Upper lobe of left lung (tissue), 6 donors: Measurements from ENCODE around the gene NAIF1. TPM values are rescaled to one million over a fixed set of nuclear protein-coding genes. Genes with fewer than 3 reads are reported as not detected.
A peak's percentile ranks its signal among the peaks of the same experiment; 100 is the strongest.
"Not testable (repeated sequence)": the region's sequence is repeated elsewhere in the genome, so short reads cannot be mapped to it uniquely, and the experiment has no call there.

ENCODE experiments used
- ATAC-seq, 2 donors: fragments of 200-7000 bp; cut with Tn5 transposase; one replicate each; pipeline ENCODE4 v1.9.1; 2022; ENCODE audit warnings: mild to moderate bottlenecking in 2 of 2, moderate library complexity in 2 of 2; ENCODE audit not compliant: low FRiP score in 2 of 2
- DNase-seq, 2 donors: peaks; one replicate each; pipeline ENCODE4 v3.0.0-alpha.2; 2019 to 2020
- H3K27ac ChIP-seq, 4 donors: fragments of 200-600 bp; sonication (generic); one replicate each; pipeline ENCODE4 v1.5.1; 2016 to 2019
- H3K27me3 ChIP-seq, 4 donors: fragments of 200-600 bp; sonication (generic); one replicate each; pipeline ENCODE4 v1.5.1; 2017 to 2019
- H3K36me3 ChIP-seq, 4 donors: fragments of 200-600 bp; sonication (generic); one replicate each; pipeline ENCODE4 v1.5.1; 2016 to 2019
- H3K4me1 ChIP-seq, 4 donors: fragments of 200-600 bp; sonication (generic); one replicate each; pipeline ENCODE4 v1.5.1; 2018 to 2019
- H3K4me3 ChIP-seq, 4 donors: fragments of 200-600 bp; sonication (generic); one replicate each; pipeline ENCODE4 v1.5.1; 2017 to 2019; ENCODE audit warnings: mild to moderate bottlenecking in 2 of 4, moderate library complexity in 1 of 4
- H3K9me3 ChIP-seq, 4 donors: fragments of 200-600 bp; sonication (generic); one replicate each; pipeline ENCODE4 v1.5.1; 2018 to 2019
- CTCF ChIP-seq, 6 experiments: fragments of 450-650 bp in 4 of 6; fragments of 200-600 bp in 2 of 6; sonication (generic) in 2 of 6; IDR thresholded peaks; one replicate each; pipeline ENCODE4 v1.5.1; 2016 to 2019; ENCODE audit warnings: antibody characterized with exemption in 6 of 6
- EP300 ChIP-seq, 4 donors: sonication (generic); formaldehyde crosslinking; IDR thresholded peaks; one replicate each; pipeline ENCODE4 v1.5.1; 2017; ENCODE audit warnings: antibody characterized with exemption in 4 of 4, control low read depth in 2 of 4
- POLR2A ChIP-seq, 4 donors: fragments of 450-650 bp; IDR thresholded peaks; one replicate each; pipeline ENCODE4 v1.5.1; 2016 to 2017; ENCODE audit warnings: antibody characterized with exemption in 4 of 4, mild to moderate bottlenecking in 2 of 4
- POLR2AphosphoS5 ChIP-seq, 2 donors: sonication (generic); formaldehyde crosslinking; IDR thresholded peaks; one replicate each; pipeline ENCODE4 v1.5.1; 2017; ENCODE audit warnings: antibody characterized with exemption in 2 of 2
- WGBS, 2 donors: methylation state at CpG; one replicate each; pipeline ENCODE4 v1.1.5; 2017 to 2018; 5-methylcytosine and 5-hydroxymethylcytosine counted together
- total RNA-seq, 6 donors: library from RNA; depleted of rRNA in 4 of 6; stranded (reverse); fragments of >200 nt in 4 of 6; gene quantifications; one replicate each; pipeline versions ENCODE4 v1.1.0 to v1.2.1, GENCODE V29; 2016 to 2021
- donor health status: DM: no; HTN: no; CAD: no; lungs with moderate emphysema.
- donor health status: DM: no; HTN: yes; CAD: no; lungs with severe emphysema.

Gene NAIF1
- total RNA-seq, 6 donors from 2014 or later = 8.0 to 37.7 (median 13.0) TPM

GRCh38 chr9:128078504-128079434 is 11.6 kb upstream of the NAIF1 start:
- no peaks in the 10 kb centered on the region for H3K27me3 ChIP-seq
- no peak overlapping the region for H3K4me3 ChIP-seq
- peak overlapping the region; percentile 36 to 46 (median 44) for H3K27ac ChIP-seq
- DNase-seq (peak in 1 of 2 donors; percentile 64), ATAC-seq (peak; percentile 52 to 62)
- whole genome bisulfite sequencing, 2 donors = 40 to 41% methylated on average over 11 of the region's 11 CpGs
- H3K4me1 ChIP-seq = peaks cover 42 to 62% (median 57%) of the 10 kb centered on the region in 4 donors
- no peaks in the 10 kb centered on the region for H3K9me3 ChIP-seq
- H3K36me3 ChIP-seq = no peaks in the 10 kb centered on the region
- TF ChIP-seq POLR2A (IDR thresholded peaks at IDR 0.05) (no peak), EP300 (IDR thresholded peaks at IDR 0.05) (peak in 1 of 4 donors; percentile 10)

GRCh38 chr9:128077847-128078503 is 10.9 kb upstream of the NAIF1 start:
- H3K27ac ChIP-seq = peak overlapping the region; percentile 35 to 46 (median 40)
- H3K27me3 ChIP-seq = no peaks in the 10 kb centered on the region
- no peaks in the 10 kb centered on the region for H3K9me3 ChIP-seq
- H3K4me3 ChIP-seq = no peak overlapping the region
- TF ChIP-seq POLR2AphosphoS5 (IDR thresholded peaks at IDR 0.05) = no peak
- DNase-seq = no peak
- peak in 1 of 2 donors; percentile 18 for ATAC-seq
- H3K36me3 ChIP-seq = no peaks in the 10 kb centered on the region
- 83 to 92% methylated on average over 7 of the region's 7 CpGs for WGBS, 2 donors
- peaks cover 50 to 70% (median 63%) of the 10 kb centered on the region in 4 donors for H3K4me1 ChIP-seq

- no peaks in the 10 kb centered on the region for H3K36me3 ChIP-seq
- 68 to 74% methylated on average over 7 of the region's 7 CpGs for WGBS, 2 donors
- H3K9me3 ChIP-seq = no peaks in the 10 kb centered on the region
- H3K4me1 ChIP-seq = peaks cover 52 to 76% (median 64%) of the 10 kb centered on the region in 4 donors
- no peak for DNase-seq
- peak overlapping the region; percentile 64 to 94 (median 78) for H3K27ac ChIP-seq
- H3K4me3 ChIP-seq = no peak overlapping the region
- no peak for TF ChIP-seq POLR2AphosphoS5 (IDR thresholded peaks at IDR 0.05)
- TF ChIP-seq CTCF (IDR thresholded peaks at IDR 0.05) = no peak
- no peak for TF ChIP-seq POLR2A (IDR thresholded peaks at IDR 0.05)
- no peak for TF ChIP-seq EP300 (IDR thresholded peaks at IDR 0.05)
- no peaks in the 10 kb centered on the region for H3K27me3 ChIP-seq
- ATAC-seq = peak in 1 of 2 donors; percentile 42
These were observed 6.2 kb upstream of the NAIF1 start for GRCh38 chr9:128073253-128073886.

GRCh38 chr9:128072144-128073021 is 5.3 kb upstream of the NAIF1 start:
- Histone ChIP-seq H3K4me3 (peak overlapping the region in 1 of 4 donors; percentile 23), H3K27ac (peak overlapping the region; percentile 64 to 94 (median 78)), H3K4me1 (peaks cover 44 to 66% (median 55%) of the 10 kb centered on the region in 4 donors), H3K27me3 (no peaks in the 10 kb centered on the region), H3K9me3 (no peaks in the 10 kb centered on the region), H3K36me3 (no peaks in the 10 kb centered on the region)
- DNase-seq (peak in 1 of 2 donors; percentile 89), ATAC-seq (peak in 1 of 2 donors; percentile 2)
- WGBS, 2 donors = 4 to 8% methylated on average over 5 of the region's 5 CpGs
- TF ChIP-seq CTCF (IDR thresholded peaks at IDR 0.05) = no peak
- TF ChIP-seq EP300 (IDR thresholded peaks at IDR 0.05) = peak in 1 of 4 donors; percentile 22
- TF ChIP-seq POLR2A (IDR thresholded peaks at IDR 0.05) = peak in 1 of 4 donors; percentile 17
- peak; percentile 18 to 22 for TF ChIP-seq POLR2AphosphoS5 (IDR thresholded peaks at IDR 0.05)

- H3K9me3 ChIP-seq, H3K4me3 ChIP-seq, ATAC-seq, H3K36me3 ChIP-seq, H3K27me3 ChIP-seq, DNase-seq: not testable (repeated sequence)
- peak overlapping the region; percentile 64 to 94 (median 78) for H3K27ac ChIP-seq
- peaks cover 48 to 64% (median 59%) of the 10 kb centered on the region in 4 donors for H3K4me1 ChIP-seq
- 75 to 92% methylated on average over 12 of the region's 12 CpGs for WGBS, 2 donors
These were observed 4.4 kb upstream of the NAIF1 start for GRCh38 chr9:128071475-128071874.
